HG03135 (cell line): Measurements from ENCODE around the gene ERBB4.

Experiments used
- ATAC-seq: cut with Tn5 transposase; IDR thresholded peaks from one replicate; pipeline ENCODE4 v1.9.1; 2021; ENCODE audit warnings: mild to moderate bottlenecking, moderate library complexity; ENCODE audit not compliant: unreplicated experiment

The ERBB4 gene

GRCh38 chr2:211380041-211380440 is 1158.6 kb downstream of the ERBB4 start:
- ATAC-seq = no peak

GRCh38 chr2:211376410-211376809 is 1162.2 kb downstream of the ERBB4 start:
- no peak for ATAC-seq

- ATAC-seq = no peak
Measured at GRCh38 chr2:211373203-211373602, 1165.4 kb downstream of the ERBB4 start.

- ATAC-seq = no peak
Measured at GRCh38 chr2:211371465-211371864, 1167.1 kb downstream of the ERBB4 start.

GRCh38 chr2:211368467-211368866 is 1170.1 kb downstream of the ERBB4 start:
- no peak for ATAC-seq

GRCh38 chr2:211367711-211368110 is 1170.9 kb downstream of the ERBB4 start:
- ATAC-seq = peak; percentile 88

GRCh38 chr2:211367293-211367692 is 1171.3 kb downstream of the ERBB4 start:
- no peak for ATAC-seq

GRCh38 chr2:211364911-211365310 is 1173.7 kb downstream of the ERBB4 start:
- no peak for ATAC-seq

GRCh38 chr2:211361383-211361782 is 1177.2 kb downstream of the ERBB4 start:
- ATAC-seq = no peak

GRCh38 chr2:211359347-211359746 is 1179.3 kb downstream of the ERBB4 start:
- no peak for ATAC-seq

- no peak for ATAC-seq
Measured at GRCh38 chr2:211358504-211358903, 1180.1 kb downstream of the ERBB4 start.

- no peak for ATAC-seq
Measured at GRCh38 chr2:211354481-211354880, 1184.1 kb downstream of the ERBB4 start.

- ATAC-seq = no peak
Measured at GRCh38 chr2:211351987-211352386, 1186.6 kb downstream of the ERBB4 start.

- ATAC-seq = no peak
Measured at GRCh38 chr2:211349031-211349430, 1189.6 kb downstream of the ERBB4 start.

- ATAC-seq = no peak
Measured at GRCh38 chr2:211347328-211347727, 1191.3 kb downstream of the ERBB4 start.

- ATAC-seq = no peak
Measured at GRCh38 chr2:211344289-211344688, 1194.3 kb downstream of the ERBB4 start.

- ATAC-seq = no peak
Measured at GRCh38 chr2:211333377-211333776, 1205.2 kb downstream of the ERBB4 start.

GRCh38 chr2:211331736-211332135 is 1206.9 kb downstream of the ERBB4 start:
- ATAC-seq = no peak

GRCh38 chr2:211329882-211330281 is 1208.7 kb downstream of the ERBB4 start:
- no peak for ATAC-seq

- ATAC-seq = no peak
Measured at GRCh38 chr2:211329421-211329820, 1209.2 kb downstream of the ERBB4 start.

- ATAC-seq = no peak
Measured at GRCh38 chr2:211328126-211328525, 1210.5 kb downstream of the ERBB4 start.
